HepG2 (cell line): ENCODE measurements around the gene JUND. TPM values are rescaled to one million over a fixed set of nuclear protein-coding genes. Genes with fewer than 3 reads are reported as not detected.

ENCODE experiments used
- ARHGAP35 ChIP-seq: sonication (generic); formaldehyde crosslinking; IDR thresholded peaks from 2 replicates; pipeline ENCODE4 v1.9.0; 2022; ENCODE audit warnings: mild to moderate bottlenecking, inconsistent platforms, moderate library complexity, missing genetic modification reagents, borderline replicate concordance
- ARID2 ChIP-seq: sonication (generic); formaldehyde crosslinking; IDR thresholded peaks from 2 replicates; pipeline ENCODE4 v1.8.1; 2022; ENCODE audit warnings: mild to moderate bottlenecking, missing genetic modification reagents, borderline replicate concordance
- BCL6 ChIP-seq: IDR thresholded peaks from 2 replicates; pipeline ENCODE4 v1.6.1; 2016; ENCODE audit warnings: missing genetic modification reagents, missing compliant biosample characterization
- ETV6 ChIP-seq: sonication (generic); formaldehyde crosslinking; conservative IDR thresholded peaks from 2 replicates; pipeline ENCODE4 v1.4.0; 2020; ENCODE audit warnings: missing genetic modification reagents
- FIP1L1 ChIP-seq: fragments of 200-400 bp; formaldehyde crosslinking; IDR thresholded peaks from 2 replicates; pipeline ENCODE4 v1.6.1; 2018; ENCODE audit warnings: low read depth, mild to moderate bottlenecking, low read length, moderate library complexity, borderline replicate concordance; ENCODE audit not compliant: insufficient read depth
- HDAC1 ChIP-seq: sonication (generic); formaldehyde crosslinking; IDR thresholded peaks from 2 replicates; pipeline ENCODE4 v1.5.1; 2020; ENCODE audit warnings: mild to moderate bottlenecking, missing genetic modification reagents
- MAFG ChIP-seq: sonication (generic); formaldehyde crosslinking; IDR thresholded peaks from 2 replicates; pipeline ENCODE4 v1.5.1; 2020; ENCODE audit warnings: mild to moderate bottlenecking, missing genetic modification reagents
- MEIS2 ChIP-seq: sonication (generic); formaldehyde crosslinking; IDR thresholded peaks from 2 replicates; pipeline ENCODE4 v1.9.0; 2021; ENCODE audit warnings: mild to moderate bottlenecking, missing genetic modification reagents
- NR2C2 ChIP-seq: sonication (generic); formaldehyde crosslinking; IDR thresholded peaks from 2 replicates; pipeline ENCODE4 v1.4.0; 2020; ENCODE audit warnings: missing genetic modification reagents, mild to moderate bottlenecking, moderate library complexity, borderline replicate concordance
- PHF21A ChIP-seq: sonication (generic); formaldehyde crosslinking; IDR thresholded peaks from 2 replicates; pipeline ENCODE4 v1.5.0; 2020; ENCODE audit warnings: mild to moderate bottlenecking, missing genetic modification reagents
- PHF5A ChIP-seq: IDR thresholded peaks from one replicate; pipeline ENCODE4 v1.6.1; 2018; ENCODE audit warnings: low read depth, missing genetic modification reagents; ENCODE audit not compliant: unreplicated experiment
- RBM39 ChIP-seq: fragments of 200-400 bp; formaldehyde crosslinking; IDR thresholded peaks from one replicate; pipeline ENCODE4 v1.6.1; 2018; ENCODE audit warnings: antibody characterized with exemption, mild to moderate bottlenecking, low read depth, low read length; ENCODE audit not compliant: poor library complexity, severe bottlenecking
- SRY ChIP-seq: sonication (generic); formaldehyde crosslinking; IDR thresholded peaks from 2 replicates; pipeline ENCODE4 v1.8.0; 2022; ENCODE audit warnings: mild to moderate bottlenecking, missing genetic modification reagents
- SSRP1 ChIP-seq: IDR thresholded peaks from 2 replicates; pipeline ENCODE4 v1.6.1; 2016; ENCODE audit warnings: control low read depth
- XRCC5 ChIP-seq: fragments of 200-400 bp; formaldehyde crosslinking; optimal IDR thresholded peaks from 2 replicates; pipeline ENCODE3; 2017; ENCODE audit warnings: mild to moderate bottlenecking, low read length
- ZBTB1 ChIP-seq: sonication (generic); formaldehyde crosslinking; IDR thresholded peaks from 2 replicates; pipeline ENCODE4 v1.4.0; 2020; ENCODE audit warnings: missing genetic modification reagents, borderline replicate concordance
- ZFP41 ChIP-seq: sonication (generic); formaldehyde crosslinking; IDR thresholded peaks from 2 replicates; pipeline ENCODE4 v1.4.0; 2020; ENCODE audit warnings: mild to moderate bottlenecking, missing genetic modification reagents, borderline replicate concordance
- ZNF367 ChIP-seq: sonication (generic); formaldehyde crosslinking; IDR thresholded peaks from 2 replicates; pipeline ENCODE4 v1.4.0; 2020; ENCODE audit warnings: missing genetic modification reagents, borderline replicate concordance
- ZNF550 ChIP-seq: sonication (generic); formaldehyde crosslinking; IDR thresholded peaks from 2 replicates; pipeline ENCODE4 v1.4.0; 2020; ENCODE audit warnings: mild to moderate bottlenecking, missing genetic modification reagents, borderline replicate concordance
- ZNF781 ChIP-seq: sonication (generic); formaldehyde crosslinking; IDR thresholded peaks from 2 replicates; pipeline ENCODE4 v1.5.1; 2020; ENCODE audit warnings: borderline replicate concordance, mild to moderate bottlenecking, missing genetic modification reagents; ENCODE audit errors: not compliant biosample characterization
- polyA plus RNA-seq, 8 experiments: library from polyadenylated mRNA; depleted of rRNA in 3 of 8; stranded (reverse) in 7 of 8; unstranded in 1 of 8; fragments of >200 nt; fragmentation: Illumina TruSeq in 4 of 8; extraction: Trizol in 4 of 8; gene quantifications; 2 replicates each; pipeline versions ENCODE4 v1.2.1 to v1.2.3, GENCODE V29; 2011 to 2016; ENCODE audit warnings: low read depth in 4 of 8, missing spikeins in 1 of 8, mixed read lengths in 1 of 8; ENCODE audit not compliant: insufficient read depth in 1 of 8
- total RNA-seq, 5 experiments: library from RNA; depleted of rRNA; stranded (reverse); fragments of >200 nt; fragmentation: Illumina TruSeq; extraction: Trizol; gene quantifications; 2 replicates each; pipeline ENCODE4 v1.2.3, GENCODE V29; 2016; ENCODE audit warnings: low read depth in 1 of 5
- TF ChIP-seq, protein P1 (sequence below): sonication (generic); formaldehyde crosslinking; IDR thresholded peaks from 2 replicates; pipeline ENCODE4 v1.8.0; 2022; ENCODE audit warnings: mild to moderate bottlenecking, missing genetic modification reagents; ENCODE audit not compliant: insufficient replicate concordance
- TF ChIP-seq, protein P2 (sequence below): sonication (generic); formaldehyde crosslinking; IDR thresholded peaks from 2 replicates; pipeline ENCODE4 v1.4.0; 2020; ENCODE audit warnings: missing genetic modification reagents
- TF ChIP-seq, protein P3 (sequence below): sonication (generic); IDR thresholded peaks from 2 replicates; pipeline ENCODE4 v1.6.1; 2016; ENCODE audit warnings: low read depth, borderline replicate concordance
- TF ChIP-seq, protein P4 (sequence below): sonication (generic); formaldehyde crosslinking; IDR thresholded peaks from 2 replicates; pipeline ENCODE4 v1.4.0; 2020; ENCODE audit warnings: mild to moderate bottlenecking, missing genetic modification reagents

JUND gene
- total and polyA plus RNA-seq, 2 of the 13 experiments (the other 11 are each of a cell fraction or from before 2014, with no cell fraction given) = 41.2 to 59.8 TPM

DNA sequence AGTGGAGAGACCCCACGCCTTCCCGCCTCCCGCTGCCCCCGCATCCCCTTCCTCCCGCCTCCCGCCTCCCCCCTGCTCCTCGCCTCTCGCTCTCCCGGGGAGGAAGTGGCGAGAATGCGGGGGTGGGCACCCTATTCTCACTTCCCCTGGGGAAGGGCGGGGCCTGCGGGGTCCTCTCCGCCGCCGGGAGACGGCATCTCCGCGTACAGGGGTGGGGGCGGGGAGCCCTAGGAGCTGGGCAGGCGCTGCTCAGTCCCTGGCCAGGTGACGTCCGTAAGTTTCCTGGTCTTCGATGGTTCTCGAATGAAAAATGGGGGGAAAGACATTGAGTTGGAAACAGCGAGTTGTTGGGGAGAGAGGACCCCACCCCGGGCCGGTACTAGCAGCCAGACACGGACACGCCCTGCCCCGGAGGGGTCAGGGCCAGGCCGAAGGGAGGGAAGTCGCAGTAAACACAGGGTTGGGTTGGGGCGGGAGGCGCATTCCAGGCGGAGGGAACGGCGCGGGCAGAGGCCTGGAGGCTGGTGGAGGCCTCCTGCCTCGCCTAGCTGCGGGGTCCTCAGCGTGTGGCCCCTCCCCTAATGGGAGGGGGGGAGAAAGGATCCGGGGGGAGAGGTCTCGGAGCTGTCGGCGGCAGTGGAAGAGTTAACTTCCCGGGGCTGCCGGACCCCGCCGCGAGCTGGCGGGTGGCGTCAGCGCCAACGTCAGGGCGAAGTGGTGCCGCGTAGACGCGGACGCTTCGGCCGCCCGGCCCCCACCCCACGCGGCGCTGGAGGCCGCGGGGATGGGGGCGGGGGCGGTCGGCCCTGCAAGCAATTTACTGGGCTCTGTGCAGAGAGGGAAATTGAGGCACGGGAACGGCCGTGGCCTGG, 10.4 kb upstream of the JUND start (continued):
- TF ChIP-seq RBM39 = peak; percentile 68
- TF ChIP-seq, protein P1, sequence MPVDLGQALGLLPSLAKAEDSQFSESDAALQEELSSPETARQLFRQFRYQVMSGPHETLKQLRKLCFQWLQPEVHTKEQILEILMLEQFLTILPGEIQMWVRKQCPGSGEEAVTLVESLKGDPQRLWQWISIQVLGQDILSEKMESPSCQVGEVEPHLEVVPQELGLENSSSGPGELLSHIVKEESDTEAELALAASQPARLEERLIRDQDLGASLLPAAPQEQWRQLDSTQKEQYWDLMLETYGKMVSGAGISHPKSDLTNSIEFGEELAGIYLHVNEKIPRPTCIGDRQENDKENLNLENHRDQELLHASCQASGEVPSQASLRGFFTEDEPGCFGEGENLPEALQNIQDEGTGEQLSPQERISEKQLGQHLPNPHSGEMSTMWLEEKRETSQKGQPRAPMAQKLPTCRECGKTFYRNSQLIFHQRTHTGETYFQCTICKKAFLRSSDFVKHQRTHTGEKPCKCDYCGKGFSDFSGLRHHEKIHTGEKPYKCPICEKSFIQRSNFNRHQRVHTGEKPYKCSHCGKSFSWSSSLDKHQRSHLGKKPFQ = no peak
- no peak for TF ChIP-seq PHF5A (CRISPR knock-in tag)
- TF ChIP-seq MEIS2 (CRISPR knock-in tag) = no peak
- TF ChIP-seq NR2C2 (CRISPR knock-in tag) = peak; percentile 67
- TF ChIP-seq HDAC1 (CRISPR knock-in tag) = peak; percentile 70
- TF ChIP-seq PHF21A (CRISPR knock-in tag) = peak; percentile 62; the same call in 1 of the 2 replicates
- TF ChIP-seq SRY (CRISPR knock-in tag) = no peak
- TF ChIP-seq, protein P2, sequence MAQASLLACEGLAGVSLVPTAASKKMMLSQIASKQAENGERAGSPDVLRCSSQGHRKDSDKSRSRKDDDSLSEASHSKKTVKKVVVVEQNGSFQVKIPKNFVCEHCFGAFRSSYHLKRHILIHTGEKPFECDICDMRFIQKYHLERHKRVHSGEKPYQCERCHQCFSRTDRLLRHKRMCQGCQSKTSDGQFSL (CRISPR knock-in tag) = peak; percentile 51; the same call in 1 of the 2 replicates
- no peak for TF ChIP-seq ZFP41 (CRISPR knock-in tag)
- TF ChIP-seq MAFG (CRISPR knock-in tag) = no peak
- TF ChIP-seq ARHGAP35 (CRISPR knock-in tag) = no peak
- no peak for TF ChIP-seq FIP1L1
- TF ChIP-seq, protein P3, sequence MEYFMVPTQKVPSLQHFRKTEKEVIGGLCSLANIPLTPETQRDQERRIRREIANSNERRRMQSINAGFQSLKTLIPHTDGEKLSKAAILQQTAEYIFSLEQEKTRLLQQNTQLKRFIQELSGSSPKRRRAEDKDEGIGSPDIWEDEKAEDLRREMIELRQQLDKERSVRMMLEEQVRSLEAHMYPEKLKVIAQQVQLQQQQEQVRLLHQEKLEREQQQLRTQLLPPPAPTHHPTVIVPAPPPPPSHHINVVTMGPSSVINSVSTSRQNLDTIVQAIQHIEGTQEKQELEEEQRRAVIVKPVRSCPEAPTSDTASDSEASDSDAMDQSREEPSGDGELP = no peak
- TF ChIP-seq ETV6 (CRISPR knock-in tag) = no peak
- peak; percentile 40 for TF ChIP-seq ZNF781 (CRISPR knock-in tag)
- no peak for TF ChIP-seq ARID2
- TF ChIP-seq, protein P4, sequence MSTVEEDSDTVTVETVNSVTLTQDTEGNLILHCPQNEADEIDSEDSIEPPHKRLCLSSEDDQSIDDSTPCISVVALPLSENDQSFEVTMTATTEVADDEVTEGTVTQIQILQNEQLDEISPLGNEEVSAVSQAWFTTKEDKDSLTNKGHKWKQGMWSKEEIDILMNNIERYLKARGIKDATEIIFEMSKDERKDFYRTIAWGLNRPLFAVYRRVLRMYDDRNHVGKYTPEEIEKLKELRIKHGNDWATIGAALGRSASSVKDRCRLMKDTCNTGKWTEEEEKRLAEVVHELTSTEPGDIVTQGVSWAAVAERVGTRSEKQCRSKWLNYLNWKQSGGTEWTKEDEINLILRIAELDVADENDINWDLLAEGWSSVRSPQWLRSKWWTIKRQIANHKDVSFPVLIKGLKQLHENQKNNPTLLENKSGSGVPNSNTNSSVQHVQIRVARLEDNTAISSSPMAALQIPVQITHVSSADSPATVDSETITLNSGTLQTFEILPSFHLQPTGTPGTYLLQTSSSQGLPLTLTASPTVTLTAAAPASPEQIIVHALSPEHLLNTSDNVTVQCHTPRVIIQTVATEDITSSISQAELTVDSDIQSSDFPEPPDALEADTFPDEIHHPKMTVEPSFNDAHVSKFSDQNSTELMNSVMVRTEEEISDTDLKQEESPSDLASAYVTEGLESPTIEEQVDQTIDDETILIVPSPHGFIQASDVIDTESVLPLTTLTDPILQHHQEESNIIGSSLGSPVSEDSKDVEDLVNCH (CRISPR knock-in tag) = no peak
- TF ChIP-seq XRCC5 = peak; percentile 32
- no peak for TF ChIP-seq ZBTB1 (CRISPR knock-in tag)
- no peak for TF ChIP-seq ZNF367
- no peak for TF ChIP-seq SSRP1 (CRISPR knock-in tag)
- TF ChIP-seq ZNF550 (CRISPR knock-in tag) = no peak
- peak; percentile 69 for TF ChIP-seq BCL6
